ENCODE measurements around the gene CLCN2. TPM values are rescaled to one million over a fixed set of nuclear protein-coding genes. Genes with fewer than 3 reads are reported as not detected.

CLCN2 gene
- total RNA-seq, 1 experiment from 2014 or later, result 4.4 TPM

GRCh38 chr3:184325715-184326369, 35.6 kb downstream of the CLCN2 start:
- DNase-seq (ENCODE audit: low read depth), result no peak

GRCh38 chr3:184325269-184325668, 36.1 kb downstream of the CLCN2 start:
- no peak for DNase-seq (ENCODE audit: low read depth)

GRCh38 chr3:184323696-184324095, 37.7 kb downstream of the CLCN2 start:
- no peak for DNase-seq (ENCODE audit: low read depth)

- no peak for DNase-seq (ENCODE audit: low read depth)
Observed at GRCh38 chr3:184322731-184323487, 38.5 kb downstream of the CLCN2 start.

GRCh38 chr3:184321666-184322065, 39.7 kb downstream of the CLCN2 start:
- no peak for DNase-seq (ENCODE audit: low read depth)

- peak; percentile 95 for DNase-seq (ENCODE audit: low read depth)
Observed at GRCh38 chr3:184320104-184320445, 41.3 kb downstream of the CLCN2 start.

GRCh38 chr3:184317201-184317600, 44.2 kb downstream of the CLCN2 start:
- no peak for DNase-seq (ENCODE audit: low read depth)

GRCh38 chr3:184316792-184317191, 44.6 kb downstream of the CLCN2 start:
- no peak for DNase-seq (ENCODE audit: low read depth)

- no peak for DNase-seq (ENCODE audit: low read depth)
Observed at GRCh38 chr3:184315871-184316661, 45.3 kb downstream of the CLCN2 start.

GRCh38 chr3:184315543-184315867, 45.9 kb downstream of the CLCN2 start:
- DNase-seq (ENCODE audit: low read depth), result no peak

GRCh38 chr3:184314700-184315542, 46.5 kb downstream of the CLCN2 start:
- peak; percentile 71 for DNase-seq (ENCODE audit: low read depth)

- peak; percentile 90 for DNase-seq (ENCODE audit: low read depth)
Observed at GRCh38 chr3:184314363-184314699, 47.1 kb downstream of the CLCN2 start, which contains the start of gene EIF4G1. Gene EIF4G1 (plus strand): TSS chr3:184314606. CDS start chr3:184315797, 1,191 bp downstream.

GRCh38 chr3:184311633-184312032, 49.8 kb downstream of the CLCN2 start:
- no peak for DNase-seq (ENCODE audit: low read depth)

- DNase-seq (ENCODE audit: low read depth), result no peak
Observed at GRCh38 chr3:184308744-184309143, 52.7 kb downstream of the CLCN2 start.

GRCh38 chr3:184307915-184308314, 53.5 kb downstream of the CLCN2 start:
- DNase-seq (ENCODE audit: low read depth), result no peak

- DNase-seq (ENCODE audit: low read depth), result no peak
Observed at GRCh38 chr3:184306341-184306972, 54.9 kb downstream of the CLCN2 start.

- peak; percentile 13 for DNase-seq (ENCODE audit: low read depth)
Observed at GRCh38 chr3:184305577-184305976, 55.8 kb downstream of the CLCN2 start.

GRCh38 chr3:184300378-184300720, 61.1 kb downstream of the CLCN2 start:
- peak; percentile 70 for DNase-seq (ENCODE audit: low read depth)

GRCh38 chr3:184299488-184300377, 61.7 kb downstream of the CLCN2 start:
- DNase-seq (ENCODE audit: low read depth), result peak; percentile 33
